GM12873 (cell line): Measurements from ENCODE around the gene AP1G2.

Experiments
- CTCF ChIP-seq: IDR thresholded peaks from 2 replicates; pipeline ENCODE4 v1.5.1; 2012; ENCODE audit warnings: low read depth, mild to moderate bottlenecking, moderate library complexity, low read length, control low read depth; ENCODE audit not compliant: insufficient read depth; ENCODE audit errors: missing control alignments

AP1G2 gene

GRCh38 chr14:23571701-23572523 is 4.3 kb upstream of the AP1G2 start:
- TF ChIP-seq CTCF = no peak

- no peak for TF ChIP-seq CTCF
Measured at GRCh38 chr14:23570806-23571483, 3.4 kb upstream of the AP1G2 start.

- TF ChIP-seq CTCF = peak; percentile 24
Measured at GRCh38 chr14:23569443-23570151, 2.0 kb upstream of the AP1G2 start.

GRCh38 chr14:23568600-23569331 is 1.2 kb upstream of the AP1G2 start:
- TF ChIP-seq CTCF = peak; percentile 60

GRCh38 chr14:23568021-23568599 is 519 bp upstream of the AP1G2 start:
- no peak for TF ChIP-seq CTCF

- TF ChIP-seq CTCF = peak; percentile 18
Measured at GRCh38 chr14:23566778-23567185, 809 bp downstream of the AP1G2 start.
